Astrocyte (in vitro differentiated cells and primary cell): Measurements from ENCODE around the gene ZNF556. TPM values are rescaled to one million over a fixed set of nuclear protein-coding genes. Genes with fewer than 3 reads are reported as not detected.

Experiments
- DNase-seq: peaks from one replicate; pipeline ENCODE4 v3.0.0-alpha.2; 2010; ENCODE audit warnings: low read depth
- FAIRE-seq: peaks from 2 replicates; lab custom pipeline; 2011; peaks lifted over from hg19 to GRCh38; lab: Jason Lieb, UNC
- H2AFZ ChIP-seq: 2 replicates; pipeline ENCODE4 v1.6.0; 2012; ENCODE audit warnings: low read depth, low read length, inconsistent platforms
- H3K27ac ChIP-seq: 2 replicates; pipeline ENCODE4 v1.5.1; 2011; ENCODE audit warnings: low read depth, low read length, inconsistent platforms
- H3K27me3 ChIP-seq: 2 replicates; pipeline ENCODE4 v1.6.0; 2011; ENCODE audit warnings: low read length, inconsistent platforms; ENCODE audit not compliant: insufficient read depth
- H3K36me3 ChIP-seq: 2 replicates; pipeline ENCODE4 v1.5.1; 2011; ENCODE audit warnings: low read length, inconsistent platforms; ENCODE audit not compliant: insufficient read depth
- H3K4me1 ChIP-seq: 2 replicates; pipeline ENCODE4 v1.5.1; 2011; ENCODE audit warnings: low read length, inconsistent platforms; ENCODE audit not compliant: insufficient read depth
- H3K4me2 ChIP-seq: 2 replicates; pipeline ENCODE4 v1.6.0; 2012; ENCODE audit warnings: low read length, inconsistent platforms
- H3K4me3 ChIP-seq: 2 replicates; pipeline ENCODE4 v1.5.1; 2011; ENCODE audit warnings: low read depth, mild to moderate bottlenecking, low read length, inconsistent platforms; ENCODE audit not compliant: insufficient read depth
- H3K79me2 ChIP-seq: 2 replicates; pipeline ENCODE4 v1.6.0; 2012; ENCODE audit warnings: mild to moderate bottlenecking, low read length, inconsistent platforms; ENCODE audit not compliant: insufficient read depth
- H3K9ac ChIP-seq: 2 replicates; pipeline ENCODE4 v1.6.0; 2012; ENCODE audit warnings: mild to moderate bottlenecking, low read length, inconsistent platforms
- H3K9me3 ChIP-seq: 2 replicates; pipeline ENCODE4 v1.5.1; 2012; ENCODE audit warnings: low read depth, mild to moderate bottlenecking, low read length, inconsistent platforms; ENCODE audit not compliant: insufficient read depth
- H4K20me1 ChIP-seq: 2 replicates; pipeline ENCODE4 v1.6.0; 2012; ENCODE audit warnings: low read length, inconsistent platforms; ENCODE audit not compliant: insufficient read depth
- H3K27ac Mint-ChIP-seq: one replicate; pipeline ENCODE4 v1.8.0; 2021; ENCODE audit warnings: mild to moderate bottlenecking, mixed read lengths; ENCODE audit not compliant: unreplicated experiment
- H3K27me3 Mint-ChIP-seq: one replicate; pipeline ENCODE4 v1.8.0; 2021; ENCODE audit warnings: low read depth, mixed read lengths; ENCODE audit not compliant: unreplicated experiment
- H3K36me3 Mint-ChIP-seq: one replicate; pipeline ENCODE4 v1.8.0; 2021; ENCODE audit warnings: low read depth, mixed read lengths; ENCODE audit not compliant: unreplicated experiment
- H3K4me1 Mint-ChIP-seq: one replicate; pipeline ENCODE4 v1.8.0; 2021; ENCODE audit warnings: low read depth, mixed read lengths; ENCODE audit not compliant: unreplicated experiment
- H3K4me3 Mint-ChIP-seq: one replicate; pipeline ENCODE4 v1.8.0; 2021; ENCODE audit warnings: mild to moderate bottlenecking, moderate library complexity, mixed read lengths; ENCODE audit not compliant: unreplicated experiment
- H3K9me3 Mint-ChIP-seq: one replicate; pipeline ENCODE4 v1.8.0; 2021; ENCODE audit warnings: mild to moderate bottlenecking, mixed read lengths; ENCODE audit not compliant: unreplicated experiment
- CTCF ChIP-seq: IDR thresholded peaks from 2 replicates; pipeline ENCODE4 v1.5.1; 2011; ENCODE audit warnings: low read depth, mild to moderate bottlenecking, inconsistent platforms, low read length, moderate library complexity; ENCODE audit not compliant: insufficient read depth
- EZH2 ChIP-seq: IDR thresholded peaks from 2 replicates; pipeline ENCODE4 v1.6.1; 2012; ENCODE audit warnings: mild to moderate bottlenecking, low read length, inconsistent platforms; ENCODE audit not compliant: insufficient read depth
- total RNA-seq: library from RNA; stranded (reverse); gene quantifications from 2 replicates; pipeline ENCODE4 v1.2.1, GENCODE V29; 2021

Gene ZNF556
- total RNA-seq, 1 donor from 2014 or later: not detected

- no peak overlapping the region for H3K4me3 ChIP-seq
- H3K36me3 ChIP-seq: peaks cover 3% of the 10 kb centered on the region
- no peak overlapping the region for H2AFZ ChIP-seq
- H3K4me3 Mint-ChIP-seq: no peak overlapping the region
- no peak overlapping the region for H3K9ac ChIP-seq
- H3K9me3 ChIP-seq: peaks cover 16% of the 10 kb centered on the region
- no peak overlapping the region for H3K27ac Mint-ChIP-seq
- no peaks in the 10 kb centered on the region for H3K4me1 Mint-ChIP-seq
- peaks cover 15% of the 10 kb centered on the region for H3K9me3 Mint-ChIP-seq
- TF ChIP-seq EZH2: no peak
- TF ChIP-seq CTCF: no peak
- H3K27me3 Mint-ChIP-seq: peaks cover 11% of the 10 kb centered on the region
- H3K27ac ChIP-seq: no peak overlapping the region
- H3K36me3 Mint-ChIP-seq: no peaks in the 10 kb centered on the region
- H3K27me3 ChIP-seq: no peaks in the 10 kb centered on the region
- no peaks in the 10 kb centered on the region for H3K4me1 ChIP-seq
- no peaks in the 10 kb centered on the region for H3K79me2 ChIP-seq
- FAIRE-seq (no peak), DNase-seq (no peak)
- H3K4me2 ChIP-seq: no peak overlapping the region
- H4K20me1 ChIP-seq: no peaks in the 10 kb centered on the region
Measured at GRCh38 chr19:2922987-2923386, 55.9 kb downstream of the ZNF556 start.

GRCh38 chr19:2923510-2923909 is 56.4 kb downstream of the ZNF556 start:
- H3K4me3 ChIP-seq: no peak overlapping the region
- no peaks in the 10 kb centered on the region for H3K4me1 Mint-ChIP-seq
- no peak overlapping the region for H3K27ac Mint-ChIP-seq
- DNase-seq (peak; percentile 20), FAIRE-seq (no peak)
- TF ChIP-seq EZH2: no peak
- no peaks in the 10 kb centered on the region for H3K79me2 ChIP-seq
- peaks cover 14% of the 10 kb centered on the region for H3K9me3 Mint-ChIP-seq
- no peaks in the 10 kb centered on the region for H3K36me3 Mint-ChIP-seq
- no peak overlapping the region for H3K27ac ChIP-seq
- no peak overlapping the region for H2AFZ ChIP-seq
- H3K9me3 ChIP-seq: peaks cover 13% of the 10 kb centered on the region
- no peaks in the 10 kb centered on the region for H3K4me1 ChIP-seq
- no peak overlapping the region for H3K9ac ChIP-seq
- H4K20me1 ChIP-seq: no peaks in the 10 kb centered on the region
- H3K27me3 Mint-ChIP-seq: peaks cover 9% of the 10 kb centered on the region
- no peaks in the 10 kb centered on the region for H3K27me3 ChIP-seq
- H3K4me3 Mint-ChIP-seq: no peak overlapping the region
- H3K4me2 ChIP-seq: no peak overlapping the region
- no peaks in the 10 kb centered on the region for H3K36me3 ChIP-seq

GRCh38 chr19:2926341-2927031 is 59.4 kb downstream of the ZNF556 start:
- TF ChIP-seq EZH2: no peak
- no peak for TF ChIP-seq CTCF
- Histone ChIP-seq H3K36me3 (no peaks in the 10 kb centered on the region), H4K20me1 (no peaks in the 10 kb centered on the region), H3K4me2 (no peak overlapping the region), H3K4me1 (no peaks in the 10 kb centered on the region), H3K27me3 (no peaks in the 10 kb centered on the region), H3K79me2 (no peaks in the 10 kb centered on the region), H3K27ac (no peak overlapping the region), H3K9ac (no peak overlapping the region), H2AFZ (no peak overlapping the region), H3K9me3 (no peaks in the 10 kb centered on the region), H3K4me3 (no peak overlapping the region)
- H3K27ac Mint-ChIP-seq: no peak overlapping the region
- DNase-seq (no peak), FAIRE-seq (no peak)
- no peak overlapping the region for H3K4me3 Mint-ChIP-seq
- peaks cover 9% of the 10 kb centered on the region for H3K27me3 Mint-ChIP-seq
- no peaks in the 10 kb centered on the region for H3K4me1 Mint-ChIP-seq
- peaks cover 25% of the 10 kb centered on the region for H3K9me3 Mint-ChIP-seq
- peaks cover 6% of the 10 kb centered on the region for H3K36me3 Mint-ChIP-seq
